ENCODE measurements around the gene OR8A1.
"Not testable (repeated sequence)": the region's sequence is repeated elsewhere in the genome, so short reads cannot be mapped to it uniquely, and the experiment has no call there.

OR8A1 gene

GRCh38 chr11:124595302-124595701 is 25.5 kb downstream of the OR8A1 start:
- no peak for DNase-seq (ENCODE audit: low spot score)

GRCh38 chr11:124597626-124598025 is 27.8 kb downstream of the OR8A1 start:
- DNase-seq (ENCODE audit: low spot score): no peak

GRCh38 chr11:124600621-124601320 is 31.0 kb downstream of the OR8A1 start:
- no peak for DNase-seq (ENCODE audit: low spot score)

- DNase-seq (ENCODE audit: low spot score): no peak
Measured at GRCh38 chr11:124602193-124602592, 32.4 kb downstream of the OR8A1 start.

GRCh38 chr11:124602723-124603122 is 32.9 kb downstream of the OR8A1 start:
- not testable (repeated sequence) for DNase-seq (ENCODE audit: low spot score)

- no peak for DNase-seq (ENCODE audit: low spot score)
Measured at GRCh38 chr11:124605719-124606118, 35.9 kb downstream of the OR8A1 start.

GRCh38 chr11:124608147-124608546 is 38.4 kb downstream of the OR8A1 start:
- no peak for DNase-seq (ENCODE audit: low spot score)

- DNase-seq (ENCODE audit: low spot score): no peak
Measured at GRCh38 chr11:124610295-124610694, 40.5 kb downstream of the OR8A1 start.

GRCh38 chr11:124611064-124611463 is 41.3 kb downstream of the OR8A1 start, which contains the start of gene PANX3:
TSS of gene PANX3 (plus strand) at chr11:124611428. CDS start at chr11:124611557, 129 bp downstream.
- DNase-seq (ENCODE audit: low spot score): no peak

- no peak for DNase-seq (ENCODE audit: low spot score)
Measured at GRCh38 chr11:124612045-124612444, 42.2 kb downstream of the OR8A1 start.

GRCh38 chr11:124612567-124613246 is 42.9 kb downstream of the OR8A1 start:
- no peak for DNase-seq (ENCODE audit: low spot score)

- no peak for DNase-seq (ENCODE audit: low spot score)
Measured at GRCh38 chr11:124618863-124619262, 49.1 kb downstream of the OR8A1 start.
